WTC11 (cell line): ENCODE results near the gene MAML2. TPM values are rescaled to one million over a fixed set of nuclear protein-coding genes. Genes with fewer than 3 reads are reported as not detected.

Source experiments
- ATAC-seq: fragments of 200-7000 bp; cut with Tn5 transposase; 2 replicates; pipeline ENCODE4 v1.10.0; 2021; ENCODE audit warnings: mild to moderate bottlenecking, moderate library complexity
- CTCF ChIA-PET: fragments of 300-600 bp; sonication (Branson Sonifier 250); formaldehyde crosslinking; loops from one replicate; lab custom pipeline; 2021; ENCODE audit warnings: antibody characterized with exemption; lab: Charles Lee
- POLR2A ChIA-PET: fragments of 350-600 bp; sonication (Branson Sonifier 250); formaldehyde crosslinking; loops from one replicate; lab custom pipeline; 2021; ENCODE audit warnings: antibody characterized with exemption; lab: Charles Lee
- DNase-seq: peaks from one replicate; pipeline ENCODE4 v3.0.0; 2021; ENCODE audit warnings: low spot score
- H3K27ac Mint-ChIP-seq: 2 replicates; pipeline ENCODE4 v1.8.0; 2021; ENCODE audit warnings: mixed read lengths
- H3K27me3 Mint-ChIP-seq: 2 replicates; pipeline ENCODE4 v1.8.0; 2021; ENCODE audit warnings: low read depth, mild to moderate bottlenecking, moderate library complexity, mixed read lengths
- H3K36me3 Mint-ChIP-seq: 2 replicates; pipeline ENCODE4 v1.8.0; 2021; ENCODE audit warnings: mixed read lengths
- H3K4me1 Mint-ChIP-seq: 2 replicates; pipeline ENCODE4 v1.8.0; 2022; ENCODE audit warnings: mixed read lengths
- H3K4me3 Mint-ChIP-seq: 2 replicates; pipeline ENCODE4 v1.8.0; 2021; ENCODE audit warnings: mild to moderate bottlenecking, moderate library complexity, mixed read lengths
- H3K9me3 Mint-ChIP-seq: 2 replicates; pipeline ENCODE4 v1.8.0; 2021; ENCODE audit warnings: mixed read lengths
- ATF3 ChIP-seq: sonication (generic); formaldehyde crosslinking; conservative IDR thresholded peaks from 2 replicates; pipeline ENCODE4 v1.8.1; 2022; ENCODE audit warnings: mild to moderate bottlenecking, missing genetic modification reagents
- FOXJ3 ChIP-seq: sonication (generic); formaldehyde crosslinking; IDR thresholded peaks from 2 replicates; pipeline ENCODE4 v1.9.0; 2021; ENCODE audit warnings: missing genetic modification reagents, mild to moderate bottlenecking, borderline replicate concordance
- FOXK1 ChIP-seq: sonication (generic); formaldehyde crosslinking; IDR thresholded peaks from 2 replicates; pipeline ENCODE4 v1.8.0; 2022; ENCODE audit warnings: mild to moderate bottlenecking, moderate library complexity, missing genetic modification reagents
- FOXP1 ChIP-seq: sonication (generic); formaldehyde crosslinking; IDR thresholded peaks from 2 replicates; pipeline ENCODE4 v1.8.0; 2022; ENCODE audit warnings: missing genetic modification reagents, mild to moderate bottlenecking, moderate library complexity, borderline replicate concordance
- JAZF1 ChIP-seq: fragments of 250-450 bp; sonication (Bioruptor Pico); IDR thresholded peaks from 2 replicates; pipeline ENCODE4 v1.9.0; 2021; ENCODE audit warnings: moderate library complexity, mild to moderate bottlenecking, inconsistent platforms
- PRRX2 ChIP-seq: fragments of 250-450 bp; sonication (Bioruptor Pico); IDR thresholded peaks from 2 replicates; pipeline ENCODE4 v1.8.0; 2021; ENCODE audit warnings: mild to moderate bottlenecking
- SP1 ChIP-seq: sonication (generic); formaldehyde crosslinking; conservative IDR thresholded peaks from 2 replicates; pipeline ENCODE4 v1.8.1; 2022; ENCODE audit warnings: missing genetic modification reagents
- TEAD4 ChIP-seq: sonication (generic); formaldehyde crosslinking; IDR thresholded peaks from 2 replicates; pipeline ENCODE4 v1.8.0; 2022; ENCODE audit warnings: mild to moderate bottlenecking, missing genetic modification reagents
- ZNF121 ChIP-seq: sonication (generic); formaldehyde crosslinking; IDR thresholded peaks from 2 replicates; pipeline ENCODE4 v1.8.0; 2023; ENCODE audit warnings: missing genetic modification reagents
- ZNF396 ChIP-seq: fragments of 250-450 bp; sonication (Bioruptor Pico); IDR thresholded peaks from 2 replicates; pipeline ENCODE4 v1.8.0; 2021; ENCODE audit warnings: mild to moderate bottlenecking, moderate library complexity, borderline replicate concordance
- ZNF423 ChIP-seq: fragments of 250-450 bp; sonication (Bioruptor Pico); IDR thresholded peaks from 2 replicates; pipeline ENCODE4 v2.1.2; 2022; ENCODE audit warnings: mild to moderate bottlenecking, moderate library complexity
- total RNA-seq: library from RNA; stranded (reverse); gene quantifications from 3 replicates; pipeline ENCODE4 v1.2.3, GENCODE V29; 2021
- TF ChIP-seq, protein P1 (sequence below): sonication (generic); formaldehyde crosslinking; IDR thresholded peaks from 2 replicates; pipeline ENCODE4 v1.8.0; 2022; ENCODE audit warnings: mild to moderate bottlenecking, missing genetic modification reagents
- TF ChIP-seq, protein P2 (sequence below): sonication (generic); formaldehyde crosslinking; IDR thresholded peaks from 2 replicates; pipeline ENCODE4 v1.8.0; 2023; ENCODE audit warnings: missing genetic modification reagents, mild to moderate bottlenecking, borderline replicate concordance
- TF ChIP-seq, protein P3 (sequence below): fragments of 250-450 bp; sonication (Bioruptor Pico); conservative IDR thresholded peaks from 2 replicates; pipeline ENCODE4 v1.9.0; 2021; ENCODE audit warnings: mild to moderate bottlenecking
- TF ChIP-seq, protein P4 (sequence below): fragments of 250-450 bp; sonication (Bioruptor Pico); IDR thresholded peaks from 2 replicates; pipeline ENCODE4 v2.1.2; 2022; ENCODE audit warnings: mild to moderate bottlenecking, moderate library complexity
- TF ChIP-seq, protein P5 (sequence below): sonication (generic); formaldehyde crosslinking; IDR thresholded peaks from 2 replicates; pipeline ENCODE4 v1.8.1; 2023; ENCODE audit warnings: mild to moderate bottlenecking, missing genetic modification reagents, moderate library complexity
- TF ChIP-seq, protein P6 (sequence below): sonication (generic); formaldehyde crosslinking; IDR thresholded peaks from 2 replicates; pipeline ENCODE4 v1.8.1; 2022; ENCODE audit warnings: mild to moderate bottlenecking, moderate library complexity, missing genetic modification reagents
- TF ChIP-seq, protein P7 (sequence below): sonication (generic); formaldehyde crosslinking; IDR thresholded peaks from 2 replicates; pipeline ENCODE4 v1.8.0; 2022; ENCODE audit warnings: mild to moderate bottlenecking, missing genetic modification reagents

MAML2 gene
- total RNA-seq, 1 experiment from 2014 or later, result 8.1 TPM

DNA sequence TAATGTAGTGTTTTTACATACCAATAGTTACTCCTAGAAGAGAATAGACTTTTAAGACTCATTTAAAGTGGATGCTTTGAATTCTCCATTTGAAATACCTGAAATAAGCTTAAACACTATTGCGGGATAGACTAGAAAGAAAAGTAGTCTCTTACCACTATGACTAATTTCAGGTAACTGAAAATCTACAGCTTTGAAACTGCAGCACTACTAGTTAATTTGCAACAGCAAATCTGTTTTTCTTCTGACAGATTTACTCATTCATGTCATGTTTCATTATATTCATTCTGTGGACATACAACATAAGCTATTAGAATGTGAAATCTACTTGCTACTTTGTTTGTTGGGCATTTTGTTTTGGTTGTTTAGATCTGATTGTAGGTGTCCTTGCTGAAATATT is 153.6 kb downstream of the MAML2 start:
- Mint-ChIP-seq H3K9me3 (0 out of 2 replicates have a peak, but pooled peaks cover 3% of the 10 kb centered on the region), H3K36me3 (peaks cover 2% of the 10 kb centered on the region; the same call in 1 of the 2 replicates), H3K4me1 (peaks cover 64% of the 10 kb centered on the region), H3K4me3 (no peak overlapping the region), H3K27ac (no peak overlapping the region), H3K27me3 (no peaks in the 10 kb centered on the region)
- ChIA-PET CTCF (interaction anchor here (0.7 to 2.0 kb wide), 5 partner anchors 23 to 154 kb away, joined by 3 to 6 read pairs (median 4); partner anchors contain the start of gene MAML2), POLR2A (no interaction called here)
- no peak for DNase-seq
- no peak for ATAC-seq
- TF ChIP-seq, protein P1, sequence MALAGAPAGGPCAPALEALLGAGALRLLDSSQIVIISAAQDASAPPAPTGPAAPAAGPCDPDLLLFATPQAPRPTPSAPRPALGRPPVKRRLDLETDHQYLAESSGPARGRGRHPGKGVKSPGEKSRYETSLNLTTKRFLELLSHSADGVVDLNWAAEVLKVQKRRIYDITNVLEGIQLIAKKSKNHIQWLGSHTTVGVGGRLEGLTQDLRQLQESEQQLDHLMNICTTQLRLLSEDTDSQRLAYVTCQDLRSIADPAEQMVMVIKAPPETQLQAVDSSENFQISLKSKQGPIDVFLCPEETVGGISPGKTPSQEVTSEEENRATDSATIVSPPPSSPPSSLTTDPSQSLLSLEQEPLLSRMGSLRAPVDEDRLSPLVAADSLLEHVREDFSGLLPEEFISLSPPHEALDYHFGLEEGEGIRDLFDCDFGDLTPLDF (CRISPR knock-in tag), result no peak
- TF ChIP-seq ATF3 (CRISPR knock-in tag) (no peak), PRRX2 (CRISPR knock-in tag) (no peak), SP1 (CRISPR knock-in tag) (no peak), JAZF1 (CRISPR knock-in tag) (no peak), ZNF423 (CRISPR knock-in tag) (no peak), FOXJ3 (CRISPR knock-in tag) (no peak), ZNF121 (CRISPR knock-in tag) (no peak), FOXK1 (CRISPR knock-in tag) (no peak), FOXP1 (CRISPR knock-in tag) (no peak), ZNF396 (CRISPR knock-in tag) (no peak), TEAD4 (CRISPR knock-in tag) (no peak)
- TF ChIP-seq, protein P2, sequence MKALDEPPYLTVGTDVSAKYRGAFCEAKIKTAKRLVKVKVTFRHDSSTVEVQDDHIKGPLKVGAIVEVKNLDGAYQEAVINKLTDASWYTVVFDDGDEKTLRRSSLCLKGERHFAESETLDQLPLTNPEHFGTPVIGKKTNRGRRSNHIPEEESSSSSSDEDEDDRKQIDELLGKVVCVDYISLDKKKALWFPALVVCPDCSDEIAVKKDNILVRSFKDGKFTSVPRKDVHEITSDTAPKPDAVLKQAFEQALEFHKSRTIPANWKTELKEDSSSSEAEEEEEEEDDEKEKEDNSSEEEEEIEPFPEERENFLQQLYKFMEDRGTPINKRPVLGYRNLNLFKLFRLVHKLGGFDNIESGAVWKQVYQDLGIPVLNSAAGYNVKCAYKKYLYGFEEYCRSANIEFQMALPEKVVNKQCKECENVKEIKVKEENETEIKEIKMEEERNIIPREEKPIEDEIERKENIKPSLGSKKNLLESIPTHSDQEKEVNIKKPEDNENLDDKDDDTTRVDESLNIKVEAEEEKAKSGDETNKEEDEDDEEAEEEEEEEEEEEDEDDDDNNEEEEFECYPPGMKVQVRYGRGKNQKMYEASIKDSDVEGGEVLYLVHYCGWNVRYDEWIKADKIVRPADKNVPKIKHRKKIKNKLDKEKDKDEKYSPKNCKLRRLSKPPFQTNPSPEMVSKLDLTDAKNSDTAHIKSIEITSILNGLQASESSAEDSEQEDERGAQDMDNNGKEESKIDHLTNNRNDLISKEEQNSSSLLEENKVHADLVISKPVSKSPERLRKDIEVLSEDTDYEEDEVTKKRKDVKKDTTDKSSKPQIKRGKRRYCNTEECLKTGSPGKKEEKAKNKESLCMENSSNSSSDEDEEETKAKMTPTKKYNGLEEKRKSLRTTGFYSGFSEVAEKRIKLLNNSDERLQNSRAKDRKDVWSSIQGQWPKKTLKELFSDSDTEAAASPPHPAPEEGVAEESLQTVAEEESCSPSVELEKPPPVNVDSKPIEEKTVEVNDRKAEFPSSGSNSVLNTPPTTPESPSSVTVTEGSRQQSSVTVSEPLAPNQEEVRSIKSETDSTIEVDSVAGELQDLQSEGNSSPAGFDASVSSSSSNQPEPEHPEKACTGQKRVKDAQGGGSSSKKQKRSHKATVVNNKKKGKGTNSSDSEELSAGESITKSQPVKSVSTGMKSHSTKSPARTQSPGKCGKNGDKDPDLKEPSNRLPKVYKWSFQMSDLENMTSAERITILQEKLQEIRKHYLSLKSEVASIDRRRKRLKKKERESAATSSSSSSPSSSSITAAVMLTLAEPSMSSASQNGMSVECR (CRISPR knock-in tag), result no peak
- TF ChIP-seq, protein P3, sequence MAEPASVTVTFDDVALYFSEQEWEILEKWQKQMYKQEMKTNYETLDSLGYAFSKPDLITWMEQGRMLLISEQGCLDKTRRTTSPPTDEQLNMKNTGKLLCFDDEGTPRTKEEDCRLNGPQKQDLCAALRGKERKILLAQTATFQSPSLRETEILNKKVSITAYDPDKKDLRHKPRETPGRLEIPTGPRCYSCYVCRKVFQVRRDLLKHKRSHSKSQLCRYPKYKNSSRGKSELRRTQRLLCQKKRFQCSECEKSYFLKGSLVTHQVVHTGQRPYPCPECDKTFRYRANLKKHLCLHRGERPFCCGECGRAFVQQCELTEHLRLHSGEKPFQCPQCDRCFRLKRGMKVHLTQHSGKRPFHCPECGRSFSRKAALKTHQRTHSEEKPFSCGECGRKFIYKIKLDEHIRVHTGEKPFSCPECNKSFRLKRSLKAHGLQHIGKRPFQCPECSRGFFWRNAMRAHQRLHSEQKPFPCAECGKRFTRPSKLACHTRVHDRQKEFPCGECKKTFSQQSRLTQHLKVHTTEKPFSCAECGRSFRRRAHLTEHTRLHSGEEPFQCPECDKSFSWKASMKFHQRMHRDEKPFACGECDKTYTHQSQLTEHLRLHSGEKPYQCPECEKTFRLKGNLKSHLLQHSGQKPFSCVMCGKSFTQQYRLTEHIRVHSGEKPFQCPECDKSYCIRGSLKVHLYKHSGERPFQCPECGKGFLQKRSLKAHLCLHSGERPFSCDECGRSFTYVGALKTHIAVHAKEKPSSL, result no peak
- TF ChIP-seq, protein P4, sequence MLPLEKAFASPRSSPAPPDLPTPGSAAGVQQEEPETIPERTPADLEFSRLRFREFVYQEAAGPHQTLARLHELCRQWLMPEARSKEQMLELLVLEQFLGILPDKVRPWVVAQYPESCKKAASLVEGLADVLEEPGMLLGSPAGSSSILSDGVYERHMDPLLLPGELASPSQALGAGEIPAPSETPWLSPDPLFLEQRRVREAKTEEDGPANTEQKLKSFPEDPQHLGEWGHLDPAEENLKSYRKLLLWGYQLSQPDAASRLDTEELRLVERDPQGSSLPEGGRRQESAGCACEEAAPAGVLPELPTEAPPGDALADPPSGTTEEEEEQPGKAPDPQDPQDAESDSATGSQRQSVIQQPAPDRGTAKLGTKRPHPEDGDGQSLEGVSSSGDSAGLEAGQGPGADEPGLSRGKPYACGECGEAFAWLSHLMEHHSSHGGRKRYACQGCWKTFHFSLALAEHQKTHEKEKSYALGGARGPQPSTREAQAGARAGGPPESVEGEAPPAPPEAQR (CRISPR knock-in tag), result no peak
- TF ChIP-seq, protein P5, sequence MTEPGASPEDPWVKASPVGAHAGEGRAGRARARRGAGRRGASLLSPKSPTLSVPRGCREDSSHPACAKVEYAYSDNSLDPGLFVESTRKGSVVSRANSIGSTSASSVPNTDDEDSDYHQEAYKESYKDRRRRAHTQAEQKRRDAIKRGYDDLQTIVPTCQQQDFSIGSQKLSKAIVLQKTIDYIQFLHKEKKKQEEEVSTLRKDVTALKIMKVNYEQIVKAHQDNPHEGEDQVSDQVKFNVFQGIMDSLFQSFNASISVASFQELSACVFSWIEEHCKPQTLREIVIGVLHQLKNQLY (CRISPR knock-in tag), result no peak
- TF ChIP-seq, protein P6, sequence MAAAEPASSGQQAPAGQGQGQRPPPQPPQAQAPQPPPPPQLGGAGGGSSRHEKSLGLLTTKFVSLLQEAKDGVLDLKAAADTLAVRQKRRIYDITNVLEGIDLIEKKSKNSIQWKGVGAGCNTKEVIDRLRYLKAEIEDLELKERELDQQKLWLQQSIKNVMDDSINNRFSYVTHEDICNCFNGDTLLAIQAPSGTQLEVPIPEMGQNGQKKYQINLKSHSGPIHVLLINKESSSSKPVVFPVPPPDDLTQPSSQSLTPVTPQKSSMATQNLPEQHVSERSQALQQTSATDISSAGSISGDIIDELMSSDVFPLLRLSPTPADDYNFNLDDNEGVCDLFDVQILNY (CRISPR knock-in tag), result no peak
- TF ChIP-seq, protein P7, sequence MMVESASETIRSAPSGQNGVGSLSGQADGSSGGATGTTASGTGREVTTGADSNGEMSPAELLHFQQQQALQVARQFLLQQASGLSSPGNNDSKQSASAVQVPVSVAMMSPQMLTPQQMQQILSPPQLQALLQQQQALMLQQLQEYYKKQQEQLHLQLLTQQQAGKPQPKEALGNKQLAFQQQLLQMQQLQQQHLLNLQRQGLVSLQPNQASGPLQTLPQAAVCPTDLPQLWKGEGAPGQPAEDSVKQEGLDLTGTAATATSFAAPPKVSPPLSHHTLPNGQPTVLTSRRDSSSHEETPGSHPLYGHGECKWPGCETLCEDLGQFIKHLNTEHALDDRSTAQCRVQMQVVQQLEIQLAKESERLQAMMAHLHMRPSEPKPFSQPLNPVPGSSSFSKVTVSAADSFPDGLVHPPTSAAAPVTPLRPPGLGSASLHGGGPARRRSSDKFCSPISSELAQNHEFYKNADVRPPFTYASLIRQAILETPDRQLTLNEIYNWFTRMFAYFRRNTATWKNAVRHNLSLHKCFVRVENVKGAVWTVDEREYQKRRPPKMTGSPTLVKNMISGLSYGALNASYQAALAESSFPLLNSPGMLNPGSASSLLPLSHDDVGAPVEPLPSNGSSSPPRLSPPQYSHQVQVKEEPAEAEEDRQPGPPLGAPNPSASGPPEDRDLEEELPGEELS (CRISPR knock-in tag), result no peak
